Body of pancreas (tissue), 4 donors: ENCODE data around the gene MASP1. TPM values are rescaled to one million over a fixed set of nuclear protein-coding genes. Genes with fewer than 3 reads are reported as not detected.

Source experiments
- ATAC-seq: fragments of 150-250 bp; one replicate; pipeline ENCODE4 v1.9.1; 2016
- DNase-seq, 4 donors: peaks; one replicate each; pipeline ENCODE4 v3.0.0-alpha.2; 2019
- H3K27ac ChIP-seq, 4 donors: fragments of 200-600 bp; sonication (generic); 1 replicate in 3 of 4; 2 replicates in 1 of 4; pipeline versions ENCODE4 v1.5.1 to v1.6.1; 2016 to 2019; ENCODE audit warnings: mild to moderate bottlenecking in 1 of 4, mixed read lengths in 1 of 4, moderate library complexity in 1 of 4
- H3K27me3 ChIP-seq, 2 donors: fragments of 200-600 bp; sonication (generic); one replicate each; pipeline ENCODE4 v1.6.0; 2016; ENCODE audit warnings: mild to moderate bottlenecking in 1 of 2
- H3K36me3 ChIP-seq, 2 donors: fragments of 200-600 bp; sonication (generic); replicated peaks in 1 of 2; 2 replicates each; pipeline ENCODE4 v1.5.1; 2016; ENCODE audit warnings: low read depth in 2 of 2; ENCODE audit not compliant: insufficient read depth in 1 of 2
- H3K4me1 ChIP-seq: fragments of 200-600 bp; sonication (generic); one replicate; pipeline ENCODE4 v1.6.0; 2016
- H3K4me3 ChIP-seq, 2 donors: fragments of 200-600 bp; sonication (generic); 1 replicate in 1 of 2; 2 replicates in 1 of 2; pipeline ENCODE4 v1.5.1; 2016 to 2019
- H3K9me3 ChIP-seq, 3 donors: fragments of 200-600 bp; sonication (generic); 1 replicate in 2 of 3; 2 replicates in 1 of 3; pipeline ENCODE4 v1.5.1; 2016
- POLR2A ChIP-seq, 3 donors: fragments of 450-650 bp; IDR thresholded peaks; one replicate each; pipeline ENCODE4 v1.6.1; 2016; ENCODE audit warnings: antibody characterized with exemption in 3 of 3, mild to moderate bottlenecking in 2 of 3
- WGBS, 2 donors: methylation state at CpG; one replicate each; pipeline ENCODE4 v1.1.5; 2017; 5-methylcytosine and 5-hydroxymethylcytosine counted together
- intact Hi-C: fragments of 100-400 bp; cut with DNase I; formaldehyde crosslinking; loops from one replicate; pipeline ENCODE4 v1.15.1; 2023
- total RNA-seq, 2 donors: library from RNA; depleted of rRNA; stranded (reverse); fragments of >200 nt; gene quantifications; one replicate each; pipeline ENCODE4 v1.1.0, GENCODE V29; 2016
- TF ChIP-seq, protein P1 (sequence below), 7 experiments: fragments of 450-650 bp in 4 of 7; fragments of 200-600 bp in 3 of 7; sonication (generic) in 3 of 7; IDR thresholded peaks; one replicate each; pipeline ENCODE4 v1.5.1; 2016 to 2019; ENCODE audit warnings: antibody characterized with exemption in 7 of 7

Gene MASP1
- total RNA-seq, 2 donors from 2014 or later = 2.3 TPM; not detected in 1

DNA sequence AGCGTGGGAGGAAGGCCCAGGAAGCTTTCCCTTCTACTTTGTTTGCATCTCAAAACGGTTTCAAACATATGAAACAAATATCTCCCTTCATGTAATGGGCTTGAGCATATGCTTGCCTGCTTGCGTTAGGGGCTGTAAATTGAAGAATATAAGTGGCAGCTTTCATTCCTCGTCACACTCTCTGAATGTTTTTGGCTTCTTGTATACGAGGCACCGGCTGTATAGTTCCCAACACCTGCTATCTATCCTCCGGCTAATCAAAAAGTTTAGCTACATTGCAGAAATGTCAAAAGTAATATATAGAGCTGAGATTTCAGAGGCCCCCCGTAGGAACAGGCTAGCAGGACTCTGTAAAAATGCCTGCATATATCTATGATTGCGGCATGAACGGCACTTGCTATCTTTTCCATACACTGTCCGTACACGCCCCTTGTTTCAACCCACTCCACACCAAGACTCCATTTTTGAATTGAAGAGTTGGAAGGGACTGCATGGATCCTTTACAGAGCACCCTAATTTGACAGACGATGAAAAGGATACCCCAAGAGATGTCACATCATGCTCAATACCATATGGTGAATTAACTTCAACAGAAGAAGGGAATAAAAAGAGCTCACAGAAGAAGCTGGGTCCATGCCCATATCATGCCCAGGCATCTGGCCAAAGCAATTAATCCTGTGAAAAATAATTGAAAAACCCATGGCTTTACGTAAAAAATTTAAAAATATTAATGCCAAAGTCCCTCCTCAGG, 2.5 kb downstream of the MASP1 start:
- WGBS, 2 donors = 71 to 73% methylated on average over 14 of the region's 14 CpGs
- Histone ChIP-seq H3K9me3 (no peaks in the 10 kb centered on the region), H3K36me3 (no peaks in the 10 kb centered on the region), H3K27me3 (no peaks in the 10 kb centered on the region), H3K4me3 (no peak overlapping the region), H3K4me1 (peaks cover 12% of the 10 kb centered on the region), H3K27ac (no peak overlapping the region)
- DNase-seq (no peak), ATAC-seq (no peak)
- intact Hi-C loops = no loop called here
- TF ChIP-seq, protein P1, sequence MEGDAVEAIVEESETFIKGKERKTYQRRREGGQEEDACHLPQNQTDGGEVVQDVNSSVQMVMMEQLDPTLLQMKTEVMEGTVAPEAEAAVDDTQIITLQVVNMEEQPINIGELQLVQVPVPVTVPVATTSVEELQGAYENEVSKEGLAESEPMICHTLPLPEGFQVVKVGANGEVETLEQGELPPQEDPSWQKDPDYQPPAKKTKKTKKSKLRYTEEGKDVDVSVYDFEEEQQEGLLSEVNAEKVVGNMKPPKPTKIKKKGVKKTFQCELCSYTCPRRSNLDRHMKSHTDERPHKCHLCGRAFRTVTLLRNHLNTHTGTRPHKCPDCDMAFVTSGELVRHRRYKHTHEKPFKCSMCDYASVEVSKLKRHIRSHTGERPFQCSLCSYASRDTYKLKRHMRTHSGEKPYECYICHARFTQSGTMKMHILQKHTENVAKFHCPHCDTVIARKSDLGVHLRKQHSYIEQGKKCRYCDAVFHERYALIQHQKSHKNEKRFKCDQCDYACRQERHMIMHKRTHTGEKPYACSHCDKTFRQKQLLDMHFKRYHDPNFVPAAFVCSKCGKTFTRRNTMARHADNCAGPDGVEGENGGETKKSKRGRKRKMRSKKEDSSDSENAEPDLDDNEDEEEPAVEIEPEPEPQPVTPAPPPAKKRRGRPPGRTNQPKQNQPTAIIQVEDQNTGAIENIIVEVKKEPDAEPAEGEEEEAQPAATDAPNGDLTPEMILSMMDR (IDR thresholded peaks at IDR 0.05) = no peak
- TF ChIP-seq POLR2A (IDR thresholded peaks at IDR 0.05) = no peak

DNA sequence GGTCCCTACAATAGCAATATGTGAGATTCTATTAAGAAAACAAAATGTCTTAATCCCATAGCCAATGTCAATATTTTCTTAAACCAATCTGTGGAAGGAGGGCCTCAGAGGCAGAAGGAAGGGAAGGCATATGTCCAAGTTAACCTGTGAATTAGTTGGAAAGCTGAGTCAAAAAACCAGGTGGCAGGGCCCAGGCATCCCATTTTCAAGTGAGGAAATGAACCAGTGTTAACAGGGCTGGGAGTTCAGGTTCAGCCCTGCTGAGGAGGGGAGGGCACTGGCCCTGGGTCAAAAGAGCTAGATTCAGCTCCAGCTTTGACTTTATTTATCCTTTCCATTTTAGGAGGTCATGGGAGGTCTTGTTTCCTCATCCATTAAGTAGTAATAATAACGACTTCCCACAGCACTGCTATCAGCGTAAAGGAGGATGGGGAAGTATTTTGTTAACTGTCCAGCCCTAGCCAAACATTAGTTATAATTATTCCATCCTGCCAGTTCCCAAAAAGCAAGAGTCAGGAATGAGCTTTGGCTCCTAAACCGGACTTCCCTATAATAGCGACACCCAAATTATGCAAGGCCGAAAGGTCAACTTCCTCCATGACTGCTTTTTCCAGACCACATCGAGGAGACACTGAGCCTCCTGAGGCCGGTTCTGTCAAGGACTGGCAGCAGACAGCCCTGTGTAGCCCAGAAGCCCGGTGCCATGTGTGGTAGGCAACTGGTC, 3.2 kb downstream of the MASP1 start:
- no peaks in the 10 kb centered on the region for H3K36me3 ChIP-seq
- DNase-seq (peak in 1 of 4 donors; percentile 17), ATAC-seq (no peak)
- TF ChIP-seq, protein P1 (IDR thresholded peaks at IDR 0.05) = no peak
- TF ChIP-seq POLR2A (IDR thresholded peaks at IDR 0.05) = no peak
- no peaks in the 10 kb centered on the region for H3K9me3 ChIP-seq
- H3K4me3 ChIP-seq = no peak overlapping the region
- H3K27ac ChIP-seq = no peak overlapping the region
- WGBS, 2 donors = 59 to 74% methylated on average over 8 of the region's 8 CpGs
- peaks cover 12% of the 10 kb centered on the region for H3K4me1 ChIP-seq
- intact Hi-C loops = no loop called here
- H3K27me3 ChIP-seq = no peaks in the 10 kb centered on the region

DNA sequence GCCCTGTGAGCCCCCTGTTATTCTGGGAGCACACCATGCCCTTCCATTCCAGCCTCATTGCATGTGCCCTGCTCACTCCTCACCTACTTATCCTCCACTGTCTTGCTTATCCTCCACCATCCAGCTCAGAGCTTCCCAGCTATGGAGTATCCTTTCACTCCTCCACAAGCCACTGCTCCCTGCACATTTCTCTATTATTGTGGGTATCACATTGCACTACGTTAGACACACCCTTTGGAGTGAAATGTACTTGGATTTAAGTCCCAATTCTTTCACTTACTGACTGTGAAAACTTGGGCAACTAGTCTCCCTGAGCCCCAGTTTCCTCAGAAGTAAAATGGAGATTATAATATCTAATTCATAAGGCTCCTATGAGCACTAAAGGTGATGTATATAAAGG, 4.3 kb downstream of the MASP1 start:
- DNase-seq = no peak
- 72 to 79% methylated on average over 1 of the region's 1 CpG for WGBS, 2 donors
- H3K27ac ChIP-seq = no peak overlapping the region
- no peaks in the 10 kb centered on the region for H3K9me3 ChIP-seq
- H3K4me1 ChIP-seq = peaks cover 12% of the 10 kb centered on the region
- TF ChIP-seq POLR2A (IDR thresholded peaks at IDR 0.05) = no peak
- TF ChIP-seq, protein P1 (IDR thresholded peaks at IDR 0.05) = no peak
- no peak for ATAC-seq
- H3K27me3 ChIP-seq = no peaks in the 10 kb centered on the region
- H3K4me3 ChIP-seq = no peak overlapping the region
- intact Hi-C loops = no loop called here
- H3K36me3 ChIP-seq = no peaks in the 10 kb centered on the region

DNA sequence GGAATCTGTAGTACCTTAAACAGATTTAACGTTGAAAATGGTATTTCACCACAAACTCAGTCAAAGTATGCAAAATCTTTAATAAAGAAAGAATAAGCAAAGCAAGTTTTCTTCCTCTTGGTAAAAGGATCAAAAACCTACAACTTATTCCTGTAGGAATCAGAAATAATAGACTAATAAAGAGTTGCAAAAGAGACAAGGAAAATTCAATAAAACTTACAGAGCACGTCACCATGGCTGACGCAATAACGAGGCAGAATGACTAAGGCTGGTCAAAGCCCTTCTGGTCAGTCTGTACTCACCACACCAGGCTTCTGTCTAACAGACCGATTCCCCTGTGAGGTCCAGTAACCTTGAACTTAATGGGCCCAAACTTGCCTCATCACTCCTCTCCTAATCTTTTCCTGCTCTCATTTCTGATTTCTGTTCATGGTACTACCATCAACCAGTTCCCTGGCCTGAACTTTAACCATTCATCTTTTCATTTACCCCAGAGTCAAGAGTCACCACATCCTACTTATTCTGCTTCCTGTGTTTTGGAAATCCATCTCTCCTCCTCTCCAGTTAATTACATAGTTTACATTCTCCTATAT, 5.0 kb downstream of the MASP1 start:
- Histone ChIP-seq H3K36me3 (no peaks in the 10 kb centered on the region), H3K4me1 (peaks cover 8% of the 10 kb centered on the region), H3K27ac (no peak overlapping the region), H3K27me3 (no peaks in the 10 kb centered on the region), H3K9me3 (no peaks in the 10 kb centered on the region), H3K4me3 (no peak overlapping the region)
- ATAC-seq (no peak), DNase-seq (no peak)
- TF ChIP-seq, protein P1 (IDR thresholded peaks at IDR 0.05) = no peak
- intact Hi-C loops = no loop called here
- WGBS, 2 donors = 83 to 84% methylated on average over 5 of the region's 5 CpGs
